Peyer's patch (tissue), 4 donors: ENCODE results near the gene SF3B2. TPM values are rescaled to one million over a fixed set of nuclear protein-coding genes. Genes with fewer than 3 reads are reported as not detected.

Experiments
- DNase-seq, 3 donors: peaks; one replicate each; pipeline ENCODE4 v3.0.0-alpha.2; 2017 to 2019
- H3K27ac ChIP-seq, 4 donors: fragments of 200-600 bp; sonication (generic); one replicate each; pipeline ENCODE4 v1.5.1; 2016 to 2019
- H3K27me3 ChIP-seq, 2 donors: fragments of 200-600 bp; sonication (generic); one replicate each; pipeline ENCODE4 v1.5.1; 2019
- H3K36me3 ChIP-seq, 3 donors: fragments of 200-600 bp; sonication (generic); one replicate each; pipeline ENCODE4 v1.5.1; 2016 to 2019
- H3K4me1 ChIP-seq, 4 donors: fragments of 200-600 bp; sonication (generic); one replicate each; pipeline ENCODE4 v1.5.1; 2016 to 2019
- H3K4me3 ChIP-seq, 4 donors: fragments of 200-600 bp; sonication (generic); 1 replicate in 3 of 4; 2 replicates in 1 of 4; pipeline ENCODE4 v1.5.1; 2016 to 2019; ENCODE audit warnings: mild to moderate bottlenecking in 1 of 4
- H3K9me3 ChIP-seq, 4 donors: fragments of 200-600 bp; sonication (generic); one replicate each; pipeline ENCODE4 v1.5.1; 2016 to 2019; ENCODE audit warnings: mild to moderate bottlenecking in 1 of 4
- POLR2A ChIP-seq, 2 donors: fragments of 450-650 bp; IDR thresholded peaks; one replicate each; pipeline ENCODE4 v1.5.1; 2017; ENCODE audit warnings: antibody characterized with exemption in 2 of 2, mild to moderate bottlenecking in 2 of 2, moderate library complexity in 2 of 2
- total RNA-seq, 4 donors: library from RNA; depleted of rRNA; stranded (reverse); fragments of >200 nt; gene quantifications; one replicate each; pipeline ENCODE4 v1.1.0, GENCODE V29; 2016
- TF ChIP-seq, protein P1 (sequence below), 6 experiments: fragments of 450-650 bp in 4 of 6; fragments of 200-600 bp in 2 of 6; sonication (generic) in 1 of 6; IDR thresholded peaks; one replicate each; pipeline ENCODE4 v1.5.1; 2017 to 2019; ENCODE audit warnings: antibody characterized with exemption in 6 of 6, mild to moderate bottlenecking in 3 of 6, moderate library complexity in 1 of 6

SF3B2 gene
- total RNA-seq, 4 donors from 2014 or later: 127 to 340 (median 171) TPM

DNA sequence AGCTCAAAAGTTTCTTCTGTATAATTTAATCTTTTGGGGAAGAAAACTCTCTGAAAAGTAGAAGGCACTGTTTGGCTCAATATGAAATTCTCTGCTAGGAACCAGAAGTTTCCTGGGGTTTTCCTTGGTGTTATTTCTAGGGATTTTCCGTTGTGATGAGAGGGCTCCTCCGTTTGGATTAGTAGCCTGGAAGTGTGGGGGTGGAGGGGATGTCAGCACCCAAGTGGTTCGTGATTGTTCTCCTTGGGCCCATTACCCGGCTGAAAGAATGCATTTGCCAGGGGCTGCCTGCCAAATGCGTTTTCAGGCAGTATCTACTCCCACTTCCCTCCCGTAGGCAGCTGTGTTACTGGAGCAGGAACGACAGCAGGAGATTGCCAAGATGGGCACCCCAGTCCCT lies 4.3 kb downstream of the SF3B2 start:
- no peak for DNase-seq
- H3K9me3 ChIP-seq: no peaks in the 10 kb centered on the region
- H3K4me1 ChIP-seq: peaks cover 0 to 17% (median 7%) of the 10 kb centered on the region in 4 donors
- no peaks in the 10 kb centered on the region for H3K27me3 ChIP-seq
- TF ChIP-seq, protein P1, sequence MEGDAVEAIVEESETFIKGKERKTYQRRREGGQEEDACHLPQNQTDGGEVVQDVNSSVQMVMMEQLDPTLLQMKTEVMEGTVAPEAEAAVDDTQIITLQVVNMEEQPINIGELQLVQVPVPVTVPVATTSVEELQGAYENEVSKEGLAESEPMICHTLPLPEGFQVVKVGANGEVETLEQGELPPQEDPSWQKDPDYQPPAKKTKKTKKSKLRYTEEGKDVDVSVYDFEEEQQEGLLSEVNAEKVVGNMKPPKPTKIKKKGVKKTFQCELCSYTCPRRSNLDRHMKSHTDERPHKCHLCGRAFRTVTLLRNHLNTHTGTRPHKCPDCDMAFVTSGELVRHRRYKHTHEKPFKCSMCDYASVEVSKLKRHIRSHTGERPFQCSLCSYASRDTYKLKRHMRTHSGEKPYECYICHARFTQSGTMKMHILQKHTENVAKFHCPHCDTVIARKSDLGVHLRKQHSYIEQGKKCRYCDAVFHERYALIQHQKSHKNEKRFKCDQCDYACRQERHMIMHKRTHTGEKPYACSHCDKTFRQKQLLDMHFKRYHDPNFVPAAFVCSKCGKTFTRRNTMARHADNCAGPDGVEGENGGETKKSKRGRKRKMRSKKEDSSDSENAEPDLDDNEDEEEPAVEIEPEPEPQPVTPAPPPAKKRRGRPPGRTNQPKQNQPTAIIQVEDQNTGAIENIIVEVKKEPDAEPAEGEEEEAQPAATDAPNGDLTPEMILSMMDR (IDR thresholded peaks at IDR 0.05): no peak
- TF ChIP-seq POLR2A (IDR thresholded peaks at IDR 0.05): no peak
- H3K27ac ChIP-seq: no peak overlapping the region
- peaks cover 0 to 77% (median 0%) of the 10 kb centered on the region in 3 donors for H3K36me3 ChIP-seq
- H3K4me3 ChIP-seq: no peak overlapping the region

DNA sequence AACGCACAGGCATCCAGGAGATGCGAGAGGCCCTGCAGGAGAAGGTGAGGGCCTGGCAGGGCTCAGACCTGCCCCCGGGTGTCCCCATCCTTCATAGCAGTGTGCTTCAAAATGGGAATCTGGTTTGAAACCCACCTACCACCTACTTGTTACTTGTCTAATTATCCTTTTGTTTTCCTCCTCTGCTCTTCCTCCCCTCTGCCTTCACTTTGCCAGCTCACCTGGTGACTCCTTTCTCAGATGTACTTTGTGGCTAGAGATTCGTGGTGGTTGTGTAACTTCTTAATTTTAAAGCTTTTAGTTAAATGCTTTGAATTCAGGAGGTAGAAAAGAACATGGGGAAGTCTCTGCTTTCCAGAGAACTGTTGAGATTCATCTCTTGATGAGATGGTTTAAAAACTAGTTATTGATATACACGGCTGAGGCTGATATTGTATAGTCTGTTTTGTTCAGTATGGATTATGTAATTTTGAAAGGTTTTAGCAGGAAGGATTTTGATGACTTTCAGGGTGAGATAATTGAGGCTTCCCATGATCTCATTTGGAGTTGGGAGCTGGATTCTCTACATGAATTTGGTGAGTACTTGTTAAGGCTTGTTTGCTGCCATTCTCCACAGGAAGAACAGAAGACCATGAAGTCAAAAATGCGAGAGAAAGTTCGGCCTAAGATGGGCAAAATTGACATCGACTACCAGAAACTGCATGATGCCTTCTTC lies 8.0 kb downstream of the SF3B2 start:
- Histone ChIP-seq H3K9me3 (no peaks in the 10 kb centered on the region), H3K36me3 (peaks cover 0 to 100% (median 0%) of the 10 kb centered on the region in 3 donors), H3K4me1 (no peaks in the 10 kb centered on the region), H3K4me3 (no peak overlapping the region), H3K27me3 (no peaks in the 10 kb centered on the region), H3K27ac (no peak overlapping the region)
- DNase-seq: no peak
- TF ChIP-seq, protein P1 (IDR thresholded peaks at IDR 0.05): no peak
- no peak for TF ChIP-seq POLR2A (IDR thresholded peaks at IDR 0.05)

DNA sequence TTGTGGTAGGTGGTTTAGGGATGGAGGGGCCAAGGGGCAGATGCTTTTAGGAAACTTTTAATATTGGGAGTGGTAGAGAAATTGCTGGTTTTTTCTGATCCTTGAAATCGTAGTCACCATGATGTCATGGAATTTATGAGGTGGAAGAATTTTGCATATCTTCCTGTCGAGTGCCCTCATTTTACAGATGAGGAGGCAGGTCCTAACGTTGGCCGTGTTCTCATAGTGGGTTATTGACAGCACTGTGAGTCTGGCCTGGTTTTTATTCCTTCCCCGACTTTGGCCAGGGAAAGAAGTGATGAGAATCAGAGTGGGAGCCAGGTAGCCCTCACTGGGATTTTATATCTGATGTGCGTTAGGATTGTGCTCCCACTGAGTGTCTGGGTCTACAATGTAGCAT lies 9.1 kb downstream of the SF3B2 start:
- DNase-seq: no peak
- Histone ChIP-seq H3K4me3 (no peak overlapping the region), H3K36me3 (peaks cover 0 to 100% (median 0%) of the 10 kb centered on the region in 3 donors), H3K4me1 (no peaks in the 10 kb centered on the region), H3K9me3 (no peaks in the 10 kb centered on the region), H3K27me3 (no peaks in the 10 kb centered on the region), H3K27ac (no peak overlapping the region)
- TF ChIP-seq POLR2A (IDR thresholded peaks at IDR 0.05): no peak
- TF ChIP-seq, protein P1 (IDR thresholded peaks at IDR 0.05): no peak

DNA sequence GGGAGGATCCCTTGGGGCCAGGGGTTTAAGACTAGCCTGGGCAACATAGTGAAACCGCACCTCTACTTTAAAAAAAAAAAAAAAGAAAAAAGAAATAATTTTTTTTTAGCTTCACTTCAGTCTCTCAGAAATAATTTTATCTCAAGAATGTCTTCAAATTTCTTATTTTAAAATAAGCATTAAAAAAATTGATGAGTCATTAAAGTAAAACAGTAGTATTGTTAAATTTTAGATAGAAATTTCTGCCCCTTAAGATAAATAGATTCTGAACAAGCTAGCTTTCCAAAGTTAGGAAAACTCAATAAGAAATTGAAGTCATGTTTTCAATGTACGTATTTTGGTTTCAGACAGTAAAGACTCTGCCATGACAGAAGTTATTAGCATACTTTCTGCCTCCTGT lies 10.2 kb downstream of the SF3B2 start:
- H3K4me1 ChIP-seq: peaks cover 0 to under 1% (median 0%) of the 10 kb centered on the region in 4 donors
- no peak for DNase-seq
- H3K27me3 ChIP-seq: no peaks in the 10 kb centered on the region
- H3K27ac ChIP-seq: no peak overlapping the region
- H3K4me3 ChIP-seq: no peak overlapping the region
- TF ChIP-seq POLR2A (IDR thresholded peaks at IDR 0.05): no peak
- TF ChIP-seq, protein P1 (IDR thresholded peaks at IDR 0.05): no peak
- no peaks in the 10 kb centered on the region for H3K9me3 ChIP-seq
- H3K36me3 ChIP-seq: peaks cover 0 to 100% (median 0%) of the 10 kb centered on the region in 3 donors

DNA sequence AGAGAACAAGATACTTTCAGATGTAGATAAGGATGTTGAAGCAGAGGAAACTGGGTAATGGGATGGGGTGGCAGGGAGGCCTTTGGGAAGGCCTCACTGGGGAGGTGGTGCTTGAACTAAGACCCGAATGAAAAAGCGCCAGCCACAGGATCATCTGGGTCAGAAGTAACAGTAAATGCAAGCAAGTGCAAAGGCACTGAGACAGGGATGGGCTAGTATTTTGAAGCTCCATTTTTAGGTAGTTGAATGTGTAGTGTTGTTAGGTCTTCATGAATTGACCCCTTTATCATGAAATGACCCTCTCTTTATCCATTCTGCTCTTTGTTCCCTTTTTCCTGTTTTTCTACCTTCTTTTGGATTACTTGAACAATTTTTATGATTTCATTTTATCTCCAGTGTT lies 11.7 kb downstream of the SF3B2 start:
- no peak for TF ChIP-seq POLR2A (IDR thresholded peaks at IDR 0.05)
- TF ChIP-seq, protein P1 (IDR thresholded peaks at IDR 0.05): no peak
- Histone ChIP-seq H3K4me1 (peaks cover 0 to 15% (median under 1%) of the 10 kb centered on the region in 4 donors), H3K9me3 (no peaks in the 10 kb centered on the region), H3K4me3 (no peak overlapping the region), H3K27ac (no peak overlapping the region), H3K27me3 (no peaks in the 10 kb centered on the region), H3K36me3 (peaks cover 0 to 100% (median 0%) of the 10 kb centered on the region in 3 donors)
- DNase-seq: no peak
